Measurements from ENCODE around the gene INPP5A.

The INPP5A gene

GRCh38 chr10:132783940-132784865 lies 246.6 kb downstream of the INPP5A start:
- POLR2A ChIA-PET: no interaction called here

GRCh38 chr10:132784866-132785722 lies 247.5 kb downstream of the INPP5A start:
- CTCF ChIA-PET: no interaction called here
- POLR2A ChIA-PET: no interaction called here
- no peak for TF ChIP-seq CTCF (IDR thresholded peaks at IDR 0.05; ENCODE audit: control extremely low read depth, extremely low read depth, low read depth, missing control alignments)
- no peak for DNase-seq (ENCODE audit: extremely low spot score)

More at GRCh38 chr10:132783940-132784865, 246.6 kb downstream of the INPP5A start:
- CTCF ChIA-PET: no interaction called here
- TF ChIP-seq CTCF (IDR thresholded peaks at IDR 0.05; ENCODE audit: control extremely low read depth, extremely low read depth, low read depth, missing control alignments): no peak
- DNase-seq (ENCODE audit: extremely low spot score): no peak

- ChIA-PET CTCF (no interaction called here), POLR2A (no interaction called here)
- no peak for DNase-seq (ENCODE audit: extremely low spot score)
- TF ChIP-seq CTCF (IDR thresholded peaks at IDR 0.05; ENCODE audit: control extremely low read depth, extremely low read depth, low read depth, missing control alignments): no peak
Measured at GRCh38 chr10:132785723-132786475, 248.3 kb downstream of the INPP5A start, which contains the start of gene NKX6-2. Gene NKX6-2 (minus strand): TSS chr10:132786147. CDS start chr10:132785948, 199 bp downstream.

GRCh38 chr10:132786476-132786883 lies 248.9 kb downstream of the INPP5A start:
- DNase-seq (ENCODE audit: extremely low spot score): no peak
- ChIA-PET CTCF (no interaction called here), POLR2A (no interaction called here)
- no peak for TF ChIP-seq CTCF (IDR thresholded peaks at IDR 0.05; ENCODE audit: control extremely low read depth, extremely low read depth, low read depth, missing control alignments)

- TF ChIP-seq CTCF (IDR thresholded peaks at IDR 0.05; ENCODE audit: control extremely low read depth, extremely low read depth, low read depth, missing control alignments): no peak
- ChIA-PET CTCF (no interaction called here), POLR2A (no interaction called here)
- DNase-seq (ENCODE audit: extremely low spot score): no peak
Measured at GRCh38 chr10:132786884-132787494, 249.4 kb downstream of the INPP5A start.

All from GM10248 (cell line).